ENCODE measurements around the gene ANKRD17.

- TF ChIP-seq CEBPB (IDR thresholded peaks at IDR 0.05; ENCODE audit: low read depth, low read length) (no peak), CTCF (conservative IDR thresholded peaks at IDR 0.05; ENCODE audit: low read depth, low read length) (no peak), RAD21 (IDR thresholded peaks at IDR 0.05; ENCODE audit: low read length) (no peak), USF2 (IDR thresholded peaks at IDR 0.05; ENCODE audit: low read depth, low read length) (no peak), POLR2A (IDR thresholded peaks at IDR 0.05; ENCODE audit: low read depth, low read length) (no peak), RCOR1 (IDR thresholded peaks at IDR 0.05; ENCODE audit: insufficient replicate concordance, low read length) (no peak), RFX5 (IDR thresholded peaks at IDR 0.05; ENCODE audit: low read depth, low read length) (no peak), SMC3 (IDR thresholded peaks at IDR 0.05; ENCODE audit: low read depth, low read length) (no peak)
These were observed 121.5 kb downstream of the ANKRD17 start for GRCh38 chr4:73137121-73137520.

All from IMR-90 (cell line).